Activated naive CD8-positive, alpha-beta T cell treated with anti-CD3 and anti-CD28 coated beads, Interleukin-2, amount 10 ng/mL, durations not matched to agents 7 days and 5 days (primary cell): Measurements from ENCODE around the gene ANKRD13B. TPM values are rescaled to one million over a fixed set of nuclear protein-coding genes. Genes with fewer than 3 reads are reported as not detected.

Experiments used
- ATAC-seq: fragments of 150-1000 bp; cut with Tn5 transposase; one replicate; pipeline ENCODE4 v1.10.0; 2021; ENCODE audit warnings: low read depth, moderate library complexity
- POLR2A ChIA-PET: fragments of 350-600 bp; sonication (Branson Sonifier 250); formaldehyde crosslinking; loops from one replicate; lab custom pipeline; 2021; ENCODE audit warnings: antibody characterized with exemption; lab: Charles Lee
- DNase-seq: peaks from one replicate; pipeline ENCODE4 v3.0.0; 2021
- H3K27ac Mint-ChIP-seq: one replicate; pipeline ENCODE4 v1.8.0; 2022; ENCODE audit warnings: mild to moderate bottlenecking, mixed read lengths
- H3K27me3 Mint-ChIP-seq: one replicate; pipeline ENCODE4 v1.8.0; 2022; ENCODE audit warnings: mild to moderate bottlenecking, moderate library complexity, mixed read lengths
- H3K36me3 Mint-ChIP-seq: one replicate; pipeline ENCODE4 v1.8.0; 2021; ENCODE audit warnings: mild to moderate bottlenecking, mixed read lengths
- H3K4me1 Mint-ChIP-seq: one replicate; pipeline ENCODE4 v1.8.0; 2021; ENCODE audit warnings: mixed read lengths
- H3K4me3 Mint-ChIP-seq: one replicate; pipeline ENCODE4 v1.8.0; 2022; ENCODE audit warnings: mild to moderate bottlenecking, moderate library complexity, mixed read lengths
- H3K9me3 Mint-ChIP-seq: one replicate; pipeline ENCODE4 v1.8.0; 2021; ENCODE audit warnings: mixed read lengths
- total RNA-seq, 2 experiments: library from RNA; stranded (reverse); gene quantifications; one replicate each; pipeline ENCODE4 v1.2.3, GENCODE V29; 2021

ANKRD13B gene
- total RNA-seq, 2 experiments from 2014 or later: 6.0 to 7.9 TPM

GRCh38 chr17:29571883-29572681 lies 20.9 kb upstream of the ANKRD13B start:
- Mint-ChIP-seq H3K9me3 (no peaks in the 10 kb centered on the region), H3K27ac (no peak overlapping the region), H3K4me3 (no peak overlapping the region), H3K36me3 (peaks cover 9% of the 10 kb centered on the region), H3K27me3 (no peaks in the 10 kb centered on the region), H3K4me1 (peaks cover 13% of the 10 kb centered on the region)
- ATAC-seq (no peak), DNase-seq (peak; percentile 43)
- POLR2A ChIA-PET: interaction anchor here (1.6 to 2.7 kb wide), 2 partner anchors 16 to 20 kb away, joined by 4 to 7 read pairs; no protein-coding TSS in a partner anchor

GRCh38 chr17:29572691-29573557 lies 20.0 kb upstream of the ANKRD13B start:
- peaks cover 9% of the 10 kb centered on the region for H3K36me3 Mint-ChIP-seq
- peaks cover 13% of the 10 kb centered on the region for H3K4me1 Mint-ChIP-seq
- DNase-seq (peak; percentile 81), ATAC-seq (peak; percentile 17)
- no peaks in the 10 kb centered on the region for H3K27me3 Mint-ChIP-seq
- POLR2A ChIA-PET: interaction anchor here (1.6 to 2.7 kb wide), 2 partner anchors 15 to 19 kb away, joined by 4 to 7 read pairs; no protein-coding TSS in a partner anchor
- no peaks in the 10 kb centered on the region for H3K9me3 Mint-ChIP-seq
- no peak overlapping the region for H3K27ac Mint-ChIP-seq
- no peak overlapping the region for H3K4me3 Mint-ChIP-seq

- no peak for ATAC-seq
- peaks cover 11% of the 10 kb centered on the region for H3K4me1 Mint-ChIP-seq
- no peaks in the 10 kb centered on the region for H3K9me3 Mint-ChIP-seq
- H3K4me3 Mint-ChIP-seq: no peak overlapping the region
- no peaks in the 10 kb centered on the region for H3K27me3 Mint-ChIP-seq
- peaks cover 9% of the 10 kb centered on the region for H3K36me3 Mint-ChIP-seq
- no peak for DNase-seq
- no peak overlapping the region for H3K27ac Mint-ChIP-seq
- POLR2A ChIA-PET: interaction anchor here (1.3 to 2.7 kb wide), 2 partner anchors 14 to 15 kb away, joined by 5 to 7 read pairs; no protein-coding TSS in a partner anchor
Measured at GRCh38 chr17:29573558-29573869, 19.4 kb upstream of the ANKRD13B start.

- Mint-ChIP-seq H3K36me3 (peaks cover 9% of the 10 kb centered on the region), H3K4me3 (no peak overlapping the region), H3K9me3 (no peaks in the 10 kb centered on the region), H3K4me1 (peaks cover 9% of the 10 kb centered on the region), H3K27ac (no peak overlapping the region), H3K27me3 (no peaks in the 10 kb centered on the region)
- peak; percentile 26 for DNase-seq
- POLR2A ChIA-PET: interaction anchor here (1.3 kb wide), 1 partner anchor 14 kb away, joined by 5 read pairs; no protein-coding TSS in a partner anchor
- ATAC-seq: no peak
Measured at GRCh38 chr17:29573871-29574731, 18.8 kb upstream of the ANKRD13B start.

GRCh38 chr17:29574732-29575510 lies 18.0 kb upstream of the ANKRD13B start:
- DNase-seq (peak; percentile 27), ATAC-seq (no peak)
- Mint-ChIP-seq H3K4me3 (no peak overlapping the region), H3K9me3 (no peaks in the 10 kb centered on the region), H3K4me1 (peaks cover 6% of the 10 kb centered on the region), H3K27ac (no peak overlapping the region), H3K36me3 (peaks cover 11% of the 10 kb centered on the region), H3K27me3 (no peaks in the 10 kb centered on the region)
- POLR2A ChIA-PET: interaction anchor here (1.3 kb wide), 1 partner anchor 13 kb away, joined by 5 read pairs; no protein-coding TSS in a partner anchor

- H3K27me3 Mint-ChIP-seq: no peaks in the 10 kb centered on the region
- H3K36me3 Mint-ChIP-seq: peaks cover 10% of the 10 kb centered on the region
- no peak overlapping the region for H3K27ac Mint-ChIP-seq
- DNase-seq (no peak), ATAC-seq (no peak)
- no peak overlapping the region for H3K4me3 Mint-ChIP-seq
- peaks cover 7% of the 10 kb centered on the region for H3K4me1 Mint-ChIP-seq
- POLR2A ChIA-PET: interaction anchor here (0.5 to 1.6 kb wide), 5 partner anchors 9 to 38 kb away, joined by 3 to 4 read pairs (median 3); partner anchors contain the start of genes ABHD15 and ANKRD13B
- no peaks in the 10 kb centered on the region for H3K9me3 Mint-ChIP-seq
Measured at GRCh38 chr17:29575511-29576213, 17.3 kb upstream of the ANKRD13B start.

GRCh38 chr17:29576214-29577000 lies 16.5 kb upstream of the ANKRD13B start:
- Mint-ChIP-seq H3K36me3 (peaks cover 8% of the 10 kb centered on the region), H3K4me1 (peaks cover 5% of the 10 kb centered on the region), H3K27me3 (no peaks in the 10 kb centered on the region), H3K9me3 (no peaks in the 10 kb centered on the region), H3K4me3 (no peak overlapping the region), H3K27ac (no peak overlapping the region)
- DNase-seq: no peak
- no peak for ATAC-seq
- POLR2A ChIA-PET: interaction anchor here (0.5 to 1.6 kb wide), 7 partner anchors 9 to 38 kb away, joined by 3 to 4 read pairs (median 3); partner anchors contain the start of genes ABHD15 and ANKRD13B

- POLR2A ChIA-PET: interaction anchor here (0.6 to 1.6 kb wide), 4 partner anchors 10 to 37 kb away, joined by 3 to 4 read pairs (median 4); partner anchors contain the start of gene ABHD15
- H3K4me1 Mint-ChIP-seq: peaks cover 5% of the 10 kb centered on the region
- H3K36me3 Mint-ChIP-seq: peaks cover 8% of the 10 kb centered on the region
- no peak overlapping the region for H3K4me3 Mint-ChIP-seq
- H3K27me3 Mint-ChIP-seq: no peaks in the 10 kb centered on the region
- no peak for ATAC-seq
- no peak overlapping the region for H3K27ac Mint-ChIP-seq
- DNase-seq: no peak
- H3K9me3 Mint-ChIP-seq: no peaks in the 10 kb centered on the region
Measured at GRCh38 chr17:29577001-29577370, 15.9 kb upstream of the ANKRD13B start.

GRCh38 chr17:29577385-29578211 lies 15.3 kb upstream of the ANKRD13B start:
- no peak overlapping the region for H3K27ac Mint-ChIP-seq

More at GRCh38 chr17:29577385-29578211, 15.3 kb upstream of the ANKRD13B start:
- POLR2A ChIA-PET: interaction anchor here (0.6 to 1.9 kb wide), 2 partner anchors 36 to 39 kb away, joined by 3 to 5 read pairs; no protein-coding TSS in a partner anchor
- ATAC-seq: no peak
- Mint-ChIP-seq H3K27me3 (no peaks in the 10 kb centered on the region), H3K36me3 (peaks cover 11% of the 10 kb centered on the region), H3K9me3 (no peaks in the 10 kb centered on the region), H3K4me1 (peaks cover 5% of the 10 kb centered on the region), H3K4me3 (no peak overlapping the region)
- DNase-seq: no peak
